K562 (cell line): ENCODE data around the gene GLYATL1. TPM values are rescaled to one million over a fixed set of nuclear protein-coding genes. Genes with fewer than 3 reads are reported as not detected.

Experiments used
- ATAC-seq: fragments of 200-7000 bp; cut with Tn5 transposase; 3 replicates; pipeline ENCODE4 v1.9.1; 2020; ENCODE audit warnings: moderate library complexity
- BruUV-seq: library from RNA; stranded (reverse); fragments of 400-500 nt; replicated peaks from 2 replicates; lab custom pipeline; 2021; lab: Mats Ljungman, UMichigan
- CTCF ChIA-PET: fragments of 300-600 bp; formaldehyde crosslinking; extraction: SDS; loops from one replicate; lab custom pipeline; 2021; ENCODE audit warnings: low intra/inter-chr PET ratio; lab: Yijun Ruan, JAX
- POLR2A ChIA-PET: fragments of 300-600, 350-650 bp; sonication (Branson Sonifier 250); formaldehyde crosslinking; extraction: SDS; loops from one replicate; lab custom pipeline; 2021; ENCODE audit warnings: antibody characterized with exemption, inconsistent platforms; lab: Yijun Ruan, JAX
- DNase-seq, 4 experiments: peaks; one replicate each; pipeline versions ENCODE4 v3.0.0 to v3.0.0-alpha.2; 2011 to 2018; ENCODE audit warnings: low spot score in 3 of 4, mixed read lengths in 3 of 4; ENCODE audit errors: extremely low read depth in 1 of 4
- FAIRE-seq: peaks from 2 replicates; lab custom pipeline; 2011; peaks lifted over from hg19 to GRCh38; lab: Jason Lieb, UNC
- H2AFZ ChIP-seq: 2 replicates; pipeline ENCODE4 v1.6.0; 2011; ENCODE audit warnings: low read depth, low read length, control low read depth, inconsistent platforms
- H3K27ac ChIP-seq: fragments of 200-600 bp; 3 replicates; pipeline ENCODE4 v1.8.0; 2011; ENCODE audit warnings: low read depth, mild to moderate bottlenecking, control low read depth, inconsistent platforms, low read length, moderate library complexity, mixed read lengths; ENCODE audit errors: extremely low read depth
- H3K27me3 ChIP-seq, 2 experiments: fragments of 300-600 bp in 1 of 2; 2 replicates in 1 of 2; 3 replicates in 1 of 2; pipeline versions ENCODE4 v1.6.0 to v1.8.0; 2011; ENCODE audit warnings: inconsistent platforms in 2 of 2, low read length in 2 of 2, mild to moderate bottlenecking in 1 of 2, mixed read lengths in 1 of 2, moderate library complexity in 1 of 2; ENCODE audit not compliant: control insufficient read depth in 2 of 2, insufficient read depth in 2 of 2
- H3K36me3 ChIP-seq: fragments of 300-600 bp; 3 replicates; pipeline ENCODE4 v1.8.0; 2011; ENCODE audit warnings: mild to moderate bottlenecking, low read length, inconsistent platforms; ENCODE audit not compliant: control insufficient read depth, insufficient read depth
- H3K4me1 ChIP-seq, 2 experiments: fragments of 200-600 bp in 1 of 2; replicated peaks in 1 of 2; 2 replicates in 1 of 2; 3 replicates in 1 of 2; pipeline versions ENCODE4 v1.5.1 to v1.8.0; 2011; ENCODE audit warnings: inconsistent platforms in 2 of 2, low read length in 2 of 2, mild to moderate bottlenecking in 1 of 2, mixed read lengths in 1 of 2, moderate library complexity in 1 of 2; ENCODE audit not compliant: control insufficient read depth in 2 of 2, insufficient read depth in 2 of 2
- H3K4me2 ChIP-seq: 2 replicates; pipeline ENCODE4 v1.6.1; 2011; ENCODE audit warnings: low read length, control low read depth, inconsistent platforms, mixed read lengths; ENCODE audit not compliant: insufficient read depth
- H3K4me3 ChIP-seq: fragments of 200-600 bp; sonication (generic), shearing (Covaris generic); 2 replicates; pipeline ENCODE4 v1.5.1; 2016; ENCODE audit warnings: control low read depth, inconsistent platforms
- H3K79me2 ChIP-seq: fragments of 200-600 bp; 3 replicates; pipeline ENCODE4 v1.8.0; 2011; ENCODE audit warnings: low read length, inconsistent platforms; ENCODE audit not compliant: control insufficient read depth, insufficient read depth
- H3K9ac ChIP-seq, 2 experiments: 2 replicates each; pipeline versions ENCODE4 v1.6.0 to v1.6.1; 2011; ENCODE audit warnings: low read depth in 2 of 2, low read length in 2 of 2, control low read depth in 1 of 2, inconsistent platforms in 1 of 2, mild to moderate bottlenecking in 1 of 2, mixed read lengths in 1 of 2; ENCODE audit not compliant: insufficient read depth in 1 of 2
- H3K9me1 ChIP-seq: one replicate; pipeline ENCODE4 v1.6.0; 2011; ENCODE audit warnings: inconsistent platforms, mild to moderate bottlenecking, low read length, moderate library complexity; ENCODE audit not compliant: control insufficient read depth, insufficient read depth
- H3K9me3 ChIP-seq: replicated peaks from 2 replicates; pipeline ENCODE4 v1.5.1; 2011; ENCODE audit warnings: low read depth, low read length, inconsistent platforms; ENCODE audit not compliant: control insufficient read depth, insufficient read depth
- H4K20me1 ChIP-seq: replicated peaks from 2 replicates; pipeline ENCODE4 v1.6.1; 2011; ENCODE audit warnings: low read length, inconsistent platforms, mixed read lengths; ENCODE audit not compliant: control insufficient read depth, insufficient read depth
- ATF1 ChIP-seq, 2 experiments: fragments of 450-650 bp in 1 of 2; IDR thresholded peaks; 2 replicates each; pipeline ENCODE4 v1.6.1; 2016; ENCODE audit warnings: missing compliant biosample characterization in 1 of 2, missing genetic modification characterization in 1 of 2
- ATF3 ChIP-seq, 2 experiments: fragments of 450-650 bp in 1 of 2; sonication (generic) in 1 of 2; formaldehyde crosslinking in 1 of 2; IDR thresholded peaks in 1 of 2; conservative IDR thresholded peaks in 1 of 2; 2 replicates each; pipeline versions ENCODE4 v1.6.1 to v1.8.1; 2016 to 2023; ENCODE audit warnings: mild to moderate bottlenecking in 2 of 2, moderate library complexity in 2 of 2, inconsistent platforms in 1 of 2, missing genetic modification reagents in 1 of 2
- ATF7 ChIP-seq: fragments of 450-650 bp; IDR thresholded peaks from 2 replicates; pipeline ENCODE4 v1.7.1; 2014; ENCODE audit warnings: mild to moderate bottlenecking, moderate library complexity
- KLF13 ChIP-seq: fragments of 450-650 bp; IDR thresholded peaks from 2 replicates; pipeline ENCODE4 v1.6.1; 2016; ENCODE audit warnings: missing genetic modification characterization, low read depth, mild to moderate bottlenecking, missing compliant biosample characterization, moderate library complexity, borderline replicate concordance
- ZNF184 ChIP-seq: sonication (generic); formaldehyde crosslinking; IDR thresholded peaks from 2 replicates; pipeline ENCODE4 v1.5.0; 2020; ENCODE audit warnings: missing genetic modification reagents
- WGBS: fragments of 100-300 bp; shearing (Covaris generic); methylation state at CpG from one replicate; pipeline ENCODE4 v1.1.6; 2016; ENCODE audit warnings: low coverage, mixed read lengths; ENCODE audit not compliant: insufficient coverage; ENCODE audit errors: missing lambda C conversion rate; 5-methylcytosine and 5-hydroxymethylcytosine counted together
- in situ Hi-C: fragments of 300-500 bp; cut with MboI; formaldehyde crosslinking; loops from 4 replicates; pipeline ENCODE4 v1.15.0; 2018; ENCODE audit warnings: inconsistent platforms, mixed read lengths
- intact Hi-C: fragments of 100-400 bp; cut with micrococcal nuclease; formaldehyde crosslinking; loops from 2 replicates; pipeline ENCODE4 v1.14.2; 2022
- polyA plus RNA-seq, 8 experiments: library from polyadenylated mRNA; depleted of rRNA in 4 of 8; stranded (reverse) in 5 of 8; unstranded in 3 of 8; fragments of >200 nt; fragmentation: Nextera tagmentation in 2 of 8; fragmentation: Illumina TruSeq in 1 of 8; extraction: Ambion mirVana in 2 of 8; extraction: Trizol in 1 of 8; gene quantifications; 2 replicates each; pipeline versions ENCODE4 v1.2.1 to v1.2.3, GENCODE V29; 2011 to 2014; ENCODE audit warnings: inconsistent platforms in 1 of 8, missing spikeins in 1 of 8
- total RNA-seq, 7 experiments: library from RNA; depleted of rRNA in 6 of 7; stranded (reverse); fragments of >200 nt in 6 of 7; fragmentation: Illumina TruSeq in 2 of 7; extraction: Trizol in 2 of 7; gene quantifications; 2 replicates each; pipeline versions ENCODE4 v1.2.1 to v1.2.3, GENCODE V29; 2011 to 2021; ENCODE audit warnings: low replicate concordance in 1 of 7
- TF ChIP-seq, protein P1 (sequence below), 2 experiments: IDR thresholded peaks; 2 replicates each; pipeline ENCODE4 v1.6.1; 2011; ENCODE audit warnings: borderline replicate concordance in 1 of 2, control low read depth in 1 of 2, low read depth in 1 of 2, low read length in 1 of 2, mild to moderate bottlenecking in 1 of 2, mixed read lengths in 1 of 2, moderate library complexity in 1 of 2; ENCODE audit not compliant: insufficient read depth in 1 of 2, insufficient read length in 1 of 2, poor library complexity in 1 of 2, severe bottlenecking in 1 of 2; ENCODE audit errors: extremely low read depth in 1 of 2

GLYATL1 gene
- total and polyA plus RNA-seq, 9 of the 15 experiments (the other 6 are each of a cell fraction or from before 2014, with no cell fraction given): not detected

GRCh38 chr11:58957922-58958321 is 18.6 kb downstream of the GLYATL1 start:
- DNase-seq (peak in 2 of 4 experiments; percentile 10 to 12), FAIRE-seq (no peak), ATAC-seq (no peak)
- 2% methylated on average over 5 of the region's 5 CpGs for WGBS
- peak; percentile 43; the same call in 1 of the 2 replicates for TF ChIP-seq ATF3 (IDR thresholded peaks at IDR 0.05)
- TF ChIP-seq ATF3 (CRISPR knock-in tag; conservative IDR thresholded peaks at IDR 0.05): no peak
- TF ChIP-seq ZNF184: no peak
- 0 out of 2 replicates have a peak, but pooled peaks have one; percentile 28 for TF ChIP-seq ATF7
- TF ChIP-seq ATF1 (CRISPR knock-in tag; IDR thresholded peaks at IDR 0.05): no peak
- TF ChIP-seq ATF1 (tag; IDR thresholded peaks at IDR 0.05): peak; percentile 58
- no peak for TF ChIP-seq KLF13 (tag)
- TF ChIP-seq, protein P1, sequence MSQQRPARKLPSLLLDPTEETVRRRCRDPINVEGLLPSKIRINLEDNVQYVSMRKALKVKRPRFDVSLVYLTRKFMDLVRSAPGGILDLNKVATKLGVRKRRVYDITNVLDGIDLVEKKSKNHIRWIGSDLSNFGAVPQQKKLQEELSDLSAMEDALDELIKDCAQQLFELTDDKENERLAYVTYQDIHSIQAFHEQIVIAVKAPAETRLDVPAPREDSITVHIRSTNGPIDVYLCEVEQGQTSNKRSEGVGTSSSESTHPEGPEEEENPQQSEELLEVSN (IDR thresholded peaks at IDR 0.05; ENCODE audit: borderline replicate concordance in 1 of 2, extremely low read depth in 1 of 2, insufficient read depth in 1 of 2, insufficient read length in 1 of 2, low read depth in 1 of 2, low read length in 1 of 2, poor library complexity in 1 of 2, severe bottlenecking in 1 of 2): no peak
- Histone ChIP-seq H3K4me2 (no peak overlapping the region), H3K9me1 (no peaks in the 10 kb centered on the region), H4K20me1 (no peaks in the 10 kb centered on the region), H2AFZ (no peak overlapping the region), H3K79me2 (no peaks in the 10 kb centered on the region), H3K4me1 (no peaks in the 10 kb centered on the region), H3K4me3 (no peak overlapping the region), H3K27ac (no peak overlapping the region), H3K9me3 (no peaks in the 10 kb centered on the region), H3K27me3 (no peaks in the 10 kb centered on the region), H3K36me3 (no peaks in the 10 kb centered on the region), H3K9ac (no peak overlapping the region)
- ChIA-PET POLR2A (no interaction called here), CTCF (interaction anchor here (1.4 kb wide), 1 partner anchor 178 kb away, joined by 5 read pairs; no protein-coding TSS in a partner anchor)
- in situ Hi-C loops: no loop called here
- intact Hi-C loops: loop anchor here (2.0 to 5.0 kb wide), 2 partner anchors 99 to 179 kb away; no protein-coding TSS in a partner anchor
- no TSS peak for BruUV-seq
